ENCODE results near the gene RNGTT.

- TF ChIP-seq CTCF (IDR thresholded peaks at IDR 0.05) (no peak), POLR2AphosphoS5 (IDR thresholded peaks at IDR 0.05) (no peak)
Observed at GRCh38 chr6:88569959-88570358, 393.5 kb downstream of the RNGTT start.
